ENCODE data around the gene WDR82.

WDR82 gene

GRCh38 chr3:52221563-52222318 is 56.7 kb downstream of the WDR82 start:
- no peak for DNase-seq

GRCh38 chr3:52221141-52221562 is 57.3 kb downstream of the WDR82 start:
- no peak for DNase-seq

GRCh38 chr3:52220380-52221026 is 57.9 kb downstream of the WDR82 start:
- DNase-seq = peak; percentile 51

GRCh38 chr3:52218937-52219650 is 59.4 kb downstream of the WDR82 start:
- DNase-seq = no peak

GRCh38 chr3:52218454-52218853 is 60.0 kb downstream of the WDR82 start:
- no peak for DNase-seq

GRCh38 chr3:52218026-52218425 is 60.4 kb downstream of the WDR82 start:
- no peak for DNase-seq

- no peak for DNase-seq
Observed at GRCh38 chr3:52217409-52217805, 61.0 kb downstream of the WDR82 start.

- DNase-seq = no peak
Observed at GRCh38 chr3:52216585-52217408, 61.7 kb downstream of the WDR82 start.

GRCh38 chr3:52215351-52215750 is 63.1 kb downstream of the WDR82 start:
- DNase-seq = no peak

GRCh38 chr3:52213901-52214300 is 64.5 kb downstream of the WDR82 start:
- no peak for DNase-seq

GRCh38 chr3:52213005-52213404 is 65.4 kb downstream of the WDR82 start:
- no peak for DNase-seq

GRCh38 chr3:52211268-52211891 is 67.1 kb downstream of the WDR82 start:
- DNase-seq = no peak

- no peak for DNase-seq
Observed at GRCh38 chr3:52210550-52211046, 67.9 kb downstream of the WDR82 start.

GRCh38 chr3:52210037-52210436 is 68.4 kb downstream of the WDR82 start:
- no peak for DNase-seq

GRCh38 chr3:52208556-52208955 is 69.9 kb downstream of the WDR82 start:
- DNase-seq = no peak

GRCh38 chr3:52205727-52206372 is 72.6 kb downstream of the WDR82 start:
- no peak for DNase-seq
